Neural cell (in vitro differentiated cells): ENCODE data around the gene ADO. TPM values are rescaled to one million over a fixed set of nuclear protein-coding genes. Genes with fewer than 3 reads are reported as not detected.

Experiments
- H2AFZ ChIP-seq: fragments of 200-600, 300-800 bp; sonication (generic), shearing (Covaris generic); 2 replicates; pipeline ENCODE4 v1.6.0; 2014; ENCODE audit warnings: low read depth, mild to moderate bottlenecking, antibody characterized with exemption, low read length, moderate library complexity
- H3F3A ChIP-seq: fragments of 200-600 bp; shearing (Covaris generic); 2 replicates; pipeline ENCODE4 v1.6.1; 2016; ENCODE audit warnings: mild to moderate bottlenecking, moderate library complexity, mixed read lengths, antibody characterized with exemption, low read length; ENCODE audit not compliant: insufficient read depth, poor library complexity, severe bottlenecking
- H3K27ac ChIP-seq: fragments of 200-600, 300-800 bp; sonication (generic), shearing (Covaris generic); 2 replicates; pipeline ENCODE4 v1.5.1; 2014; ENCODE audit warnings: mild to moderate bottlenecking, low read length, moderate library complexity
- H3K27me3 ChIP-seq: fragments of 300-800, 200-600 bp; sonication (generic), shearing (Covaris generic); 2 replicates; pipeline ENCODE4 v1.6.0; 2014; ENCODE audit warnings: mild to moderate bottlenecking, low read depth, low read length, moderate library complexity; ENCODE audit not compliant: insufficient read depth
- H3K36me3 ChIP-seq: fragments of 300-800, 200-600 bp; sonication (generic), shearing (Covaris generic); 2 replicates; pipeline ENCODE4 v1.5.1; 2014; ENCODE audit warnings: mild to moderate bottlenecking, antibody characterized with exemption, low read length, moderate library complexity; ENCODE audit not compliant: insufficient read depth
- H3K4me2 ChIP-seq: fragments of 300-800, 200-600 bp; sonication (generic), shearing (Covaris generic); 2 replicates; pipeline ENCODE4 v1.6.0; 2014; ENCODE audit warnings: mild to moderate bottlenecking, low read length
- H3K4me3 ChIP-seq: fragments of 300-800, 200-600 bp; sonication (generic), shearing (Covaris generic); 2 replicates; pipeline ENCODE4 v1.5.1; 2014; ENCODE audit warnings: mild to moderate bottlenecking, low read length, moderate library complexity
- H3K79me2 ChIP-seq: fragments of 200-600 bp; shearing (Covaris generic); replicated peaks from 2 replicates; pipeline ENCODE4 v1.6.0; 2014; ENCODE audit warnings: mild to moderate bottlenecking, low read length, moderate library complexity; ENCODE audit not compliant: insufficient read depth
- H3K9ac ChIP-seq: fragments of 300-800, 200-600 bp; sonication (generic), shearing (Covaris generic); 2 replicates; pipeline ENCODE4 v1.6.1; 2016; ENCODE audit warnings: mild to moderate bottlenecking, low read length, mixed read lengths
- H3K9me2 ChIP-seq: fragments of 200-600 bp; shearing (Covaris generic); 2 replicates; pipeline ENCODE4 v1.6.1; 2016; ENCODE audit warnings: mild to moderate bottlenecking, low read length, mixed read lengths; ENCODE audit not compliant: insufficient read depth
- H3K9me3 ChIP-seq: fragments of 200-600, 300-800 bp; sonication (generic), shearing (Covaris generic); 2 replicates; pipeline ENCODE4 v1.6.1; 2016; ENCODE audit warnings: mild to moderate bottlenecking, mixed run types, low read length, moderate library complexity, mixed read lengths
- H4K20me1 ChIP-seq: fragments of 200-600 bp; shearing (Covaris generic); 2 replicates; pipeline ENCODE4 v1.6.1; 2016; ENCODE audit warnings: mild to moderate bottlenecking, mixed run types; ENCODE audit not compliant: insufficient read depth
- EP300 ChIP-seq: fragments of 450-650 bp; conservative IDR thresholded peaks from 2 replicates; pipeline ENCODE4 v1.6.1; 2014; ENCODE audit warnings: antibody characterized with exemption, mild to moderate bottlenecking, moderate library complexity; ENCODE audit not compliant: poor library complexity, severe bottlenecking
- EZH2 ChIP-seq: fragments of 200-600, 300-800 bp; shearing (Covaris generic), sonication (generic); IDR thresholded peaks from 2 replicates; pipeline ENCODE4 v1.6.1; 2014; ENCODE audit warnings: antibody characterized with exemption, low read length, borderline replicate concordance, mild to moderate bottlenecking; ENCODE audit not compliant: insufficient read depth, poor library complexity, severe bottlenecking
- MXI1 ChIP-seq: fragments of 450-650 bp; conservative IDR thresholded peaks from 2 replicates; pipeline ENCODE4 v1.6.1; 2014; ENCODE audit warnings: antibody characterized with exemption, mild to moderate bottlenecking; ENCODE audit not compliant: poor library complexity, severe bottlenecking
- POLR2AphosphoS5 ChIP-seq: IDR thresholded peaks from 2 replicates; pipeline ENCODE4 v1.6.1; 2012
- RAD21 ChIP-seq: fragments of 450-650 bp; conservative IDR thresholded peaks from 2 replicates; pipeline ENCODE4 v1.6.1; 2014; ENCODE audit warnings: antibody characterized with exemption, mild to moderate bottlenecking, moderate library complexity
- SMC3 ChIP-seq: fragments of 450-650 bp; conservative IDR thresholded peaks from 2 replicates; pipeline ENCODE4 v1.6.1; 2014; ENCODE audit warnings: antibody characterized with exemption, mild to moderate bottlenecking, moderate library complexity; ENCODE audit not compliant: poor library complexity
- TAF1 ChIP-seq: IDR thresholded peaks from 2 replicates; pipeline ENCODE4 v1.6.1; 2012; ENCODE audit warnings: low read depth
- polyA plus RNA-seq: library from polyadenylated mRNA; depleted of rRNA; stranded (reverse); fragments of >200 nt; gene quantifications from 2 replicates; pipeline ENCODE4 v1.2.3, GENCODE V29; 2014
- TF ChIP-seq, protein P1 (sequence below): fragments of 450-650 bp; IDR thresholded peaks from 2 replicates; pipeline ENCODE4 v1.5.1; 2014; ENCODE audit warnings: antibody characterized with exemption, mild to moderate bottlenecking, moderate library complexity; ENCODE audit not compliant: poor library complexity, severe bottlenecking
- TF ChIP-seq, protein P2 (sequence below): IDR thresholded peaks from 2 replicates; pipeline ENCODE4 v1.6.1; 2012; ENCODE audit warnings: borderline replicate concordance

ADO gene
- polyA plus RNA-seq, 1 donor from 2014 or later: 33.2 TPM

DNA sequence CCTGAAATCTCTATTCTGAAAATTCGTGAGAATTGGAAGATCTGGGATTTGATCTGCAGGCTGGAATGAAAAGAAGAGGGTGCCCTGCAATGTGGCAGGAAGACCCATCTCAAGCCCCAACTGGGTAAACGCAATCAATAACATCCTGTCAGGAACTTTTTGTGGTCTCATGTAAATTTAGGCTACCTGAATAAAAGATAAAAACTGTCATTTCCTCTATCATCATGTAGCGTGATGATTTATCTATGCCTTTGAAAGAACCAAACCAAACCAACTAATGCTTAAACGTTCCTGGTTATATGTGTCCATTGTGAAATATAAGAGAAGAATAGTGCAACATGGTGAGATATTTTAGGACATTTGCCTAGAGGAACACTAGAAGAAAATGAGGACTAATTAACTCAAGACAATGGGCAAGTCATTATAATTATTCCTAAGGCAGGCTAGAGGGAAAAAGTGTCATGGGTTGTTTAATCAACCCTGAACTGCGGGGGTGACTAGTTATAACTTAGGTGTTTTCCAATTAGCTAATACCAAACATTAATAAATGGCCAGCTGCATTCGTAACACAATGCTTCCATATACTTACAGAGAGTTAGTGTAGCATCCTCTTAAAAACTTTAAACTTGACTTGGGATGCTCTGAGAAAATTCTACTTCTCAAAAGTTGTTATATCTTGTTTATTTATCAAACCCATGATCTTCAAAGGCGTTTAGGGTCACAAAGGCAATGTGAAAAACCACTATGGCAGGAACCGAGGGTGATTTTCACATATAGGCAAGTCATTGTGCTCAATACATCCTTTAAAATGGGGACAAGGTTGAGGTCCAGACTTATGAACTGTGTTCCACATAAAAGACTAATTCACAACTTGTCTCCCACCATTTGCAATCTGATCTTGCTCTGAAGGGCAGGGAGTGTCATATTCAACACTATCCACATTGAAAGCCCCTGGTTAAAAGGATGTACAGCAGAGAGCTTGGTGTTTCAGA is 48.6 kb upstream of the ADO start:
- no peak overlapping the region for H2AFZ ChIP-seq
- H3K9me2 ChIP-seq: no peaks in the 10 kb centered on the region
- TF ChIP-seq, protein P1, sequence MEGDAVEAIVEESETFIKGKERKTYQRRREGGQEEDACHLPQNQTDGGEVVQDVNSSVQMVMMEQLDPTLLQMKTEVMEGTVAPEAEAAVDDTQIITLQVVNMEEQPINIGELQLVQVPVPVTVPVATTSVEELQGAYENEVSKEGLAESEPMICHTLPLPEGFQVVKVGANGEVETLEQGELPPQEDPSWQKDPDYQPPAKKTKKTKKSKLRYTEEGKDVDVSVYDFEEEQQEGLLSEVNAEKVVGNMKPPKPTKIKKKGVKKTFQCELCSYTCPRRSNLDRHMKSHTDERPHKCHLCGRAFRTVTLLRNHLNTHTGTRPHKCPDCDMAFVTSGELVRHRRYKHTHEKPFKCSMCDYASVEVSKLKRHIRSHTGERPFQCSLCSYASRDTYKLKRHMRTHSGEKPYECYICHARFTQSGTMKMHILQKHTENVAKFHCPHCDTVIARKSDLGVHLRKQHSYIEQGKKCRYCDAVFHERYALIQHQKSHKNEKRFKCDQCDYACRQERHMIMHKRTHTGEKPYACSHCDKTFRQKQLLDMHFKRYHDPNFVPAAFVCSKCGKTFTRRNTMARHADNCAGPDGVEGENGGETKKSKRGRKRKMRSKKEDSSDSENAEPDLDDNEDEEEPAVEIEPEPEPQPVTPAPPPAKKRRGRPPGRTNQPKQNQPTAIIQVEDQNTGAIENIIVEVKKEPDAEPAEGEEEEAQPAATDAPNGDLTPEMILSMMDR: no peak
- no peak for TF ChIP-seq SMC3
- no peak for TF ChIP-seq EP300
- no peak for TF ChIP-seq TAF1
- TF ChIP-seq RAD21: no peak
- TF ChIP-seq, protein P2, sequence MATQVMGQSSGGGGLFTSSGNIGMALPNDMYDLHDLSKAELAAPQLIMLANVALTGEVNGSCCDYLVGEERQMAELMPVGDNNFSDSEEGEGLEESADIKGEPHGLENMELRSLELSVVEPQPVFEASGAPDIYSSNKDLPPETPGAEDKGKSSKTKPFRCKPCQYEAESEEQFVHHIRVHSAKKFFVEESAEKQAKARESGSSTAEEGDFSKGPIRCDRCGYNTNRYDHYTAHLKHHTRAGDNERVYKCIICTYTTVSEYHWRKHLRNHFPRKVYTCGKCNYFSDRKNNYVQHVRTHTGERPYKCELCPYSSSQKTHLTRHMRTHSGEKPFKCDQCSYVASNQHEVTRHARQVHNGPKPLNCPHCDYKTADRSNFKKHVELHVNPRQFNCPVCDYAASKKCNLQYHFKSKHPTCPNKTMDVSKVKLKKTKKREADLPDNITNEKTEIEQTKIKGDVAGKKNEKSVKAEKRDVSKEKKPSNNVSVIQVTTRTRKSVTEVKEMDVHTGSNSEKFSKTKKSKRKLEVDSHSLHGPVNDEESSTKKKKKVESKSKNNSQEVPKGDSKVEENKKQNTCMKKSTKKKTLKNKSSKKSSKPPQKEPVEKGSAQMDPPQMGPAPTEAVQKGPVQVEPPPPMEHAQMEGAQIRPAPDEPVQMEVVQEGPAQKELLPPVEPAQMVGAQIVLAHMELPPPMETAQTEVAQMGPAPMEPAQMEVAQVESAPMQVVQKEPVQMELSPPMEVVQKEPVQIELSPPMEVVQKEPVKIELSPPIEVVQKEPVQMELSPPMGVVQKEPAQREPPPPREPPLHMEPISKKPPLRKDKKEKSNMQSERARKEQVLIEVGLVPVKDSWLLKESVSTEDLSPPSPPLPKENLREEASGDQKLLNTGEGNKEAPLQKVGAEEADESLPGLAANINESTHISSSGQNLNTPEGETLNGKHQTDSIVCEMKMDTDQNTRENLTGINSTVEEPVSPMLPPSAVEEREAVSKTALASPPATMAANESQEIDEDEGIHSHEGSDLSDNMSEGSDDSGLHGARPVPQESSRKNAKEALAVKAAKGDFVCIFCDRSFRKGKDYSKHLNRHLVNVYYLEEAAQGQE: no peak
- no peak for TF ChIP-seq EZH2
- no peak for TF ChIP-seq MXI1
- TF ChIP-seq POLR2AphosphoS5: no peak
- no peaks in the 10 kb centered on the region for H3K36me3 ChIP-seq
- no peaks in the 10 kb centered on the region for H3K79me2 ChIP-seq
- no peak overlapping the region for H3K27ac ChIP-seq
- H3F3A ChIP-seq: no peaks in the 10 kb centered on the region
- no peak overlapping the region for H3K4me2 ChIP-seq
- no peak overlapping the region for H3K9ac ChIP-seq
- no peaks in the 10 kb centered on the region for H4K20me1 ChIP-seq
- no peak overlapping the region for H3K4me3 ChIP-seq
- H3K27me3 ChIP-seq: no peaks in the 10 kb centered on the region
- H3K9me3 ChIP-seq: no peaks in the 10 kb centered on the region

DNA sequence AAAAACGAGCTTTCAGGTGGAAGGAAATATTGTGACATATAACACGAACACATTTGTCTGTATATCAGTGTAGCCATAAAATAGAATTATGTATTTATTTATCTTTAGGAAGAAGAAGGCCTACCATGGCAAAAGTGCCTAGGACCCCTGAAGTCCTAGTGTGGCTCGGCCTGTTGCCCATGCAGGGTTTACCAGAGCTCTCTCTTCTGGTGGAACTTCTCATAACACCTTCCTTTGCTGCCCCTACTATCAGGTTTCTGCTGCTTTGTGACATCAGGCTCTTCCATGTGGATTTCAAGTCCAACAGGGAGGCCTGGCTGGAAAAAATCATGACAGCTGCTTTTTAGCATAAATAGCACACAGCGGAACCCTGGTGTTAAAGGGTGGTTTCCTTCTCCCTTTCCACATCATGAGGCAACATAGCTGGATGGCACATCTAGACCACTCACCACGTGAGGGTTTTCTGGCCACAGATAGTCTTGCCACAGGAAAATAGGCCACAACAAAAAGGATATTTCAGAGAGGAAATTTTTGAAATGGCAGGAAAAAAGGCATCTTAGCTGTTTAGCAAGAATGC is 44.8 kb upstream of the ADO start:
- TF ChIP-seq EZH2 (no peak), EP300 (no peak)
- Histone ChIP-seq H3K9ac (no peak overlapping the region), H3F3A (no peaks in the 10 kb centered on the region), H3K9me3 (no peaks in the 10 kb centered on the region), H2AFZ (no peak overlapping the region), H3K4me3 (no peak overlapping the region), H3K27me3 (no peaks in the 10 kb centered on the region), H3K9me2 (no peaks in the 10 kb centered on the region), H3K27ac (no peak overlapping the region), H3K36me3 (no peaks in the 10 kb centered on the region), H3K79me2 (no peaks in the 10 kb centered on the region), H3K4me2 (no peak overlapping the region), H4K20me1 (no peaks in the 10 kb centered on the region)
